Activated T-cell treated with anti-CD3 and anti-CD28 coated beads for 48 hours (primary cell): ENCODE data around the gene MSRB1.
A peak's percentile ranks its signal among the peaks of the same experiment; 100 is the strongest.
"Not testable (repeated sequence)": the region's sequence is repeated elsewhere in the genome, so short reads cannot be mapped to it uniquely, and the experiment has no call there.

Experiments
- DNase-seq: peaks from one replicate; pipeline ENCODE4 v3.0.0-alpha.2; 2020; ENCODE audit warnings: low read depth

MSRB1 gene

DNA sequence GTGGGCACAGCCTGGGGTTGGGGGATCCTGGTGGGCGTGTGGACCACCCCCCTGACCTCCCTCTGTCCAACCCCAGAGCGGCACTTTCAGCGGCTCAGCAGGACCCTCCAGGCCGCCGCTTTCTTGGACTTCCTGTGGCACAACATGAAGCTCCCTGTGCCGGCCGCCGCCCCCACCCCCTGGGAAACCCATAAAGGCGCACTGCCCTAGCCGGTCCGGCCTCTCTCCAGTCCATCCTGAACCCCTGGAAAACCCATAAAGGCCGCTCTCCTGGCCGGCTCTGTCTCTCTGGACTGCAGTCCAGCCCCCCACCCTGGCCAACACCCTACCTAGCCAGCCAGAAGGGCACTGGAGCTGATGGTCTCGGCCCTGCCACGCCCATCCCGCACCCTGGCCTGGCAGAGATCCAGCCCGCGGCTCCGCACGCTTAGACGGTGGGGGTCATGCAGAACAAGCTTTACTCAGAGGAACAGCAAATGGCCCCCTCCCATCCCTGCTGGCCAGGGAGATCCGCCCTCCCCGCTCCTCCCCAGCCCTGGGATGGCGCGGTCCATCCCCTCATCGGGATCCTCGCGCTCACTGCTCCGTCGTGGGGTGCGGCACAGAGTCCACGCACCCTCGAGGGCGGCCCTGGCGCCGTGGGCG, 35.6 kb upstream of the MSRB1 start:
- DNase-seq, result no peak

DNA sequence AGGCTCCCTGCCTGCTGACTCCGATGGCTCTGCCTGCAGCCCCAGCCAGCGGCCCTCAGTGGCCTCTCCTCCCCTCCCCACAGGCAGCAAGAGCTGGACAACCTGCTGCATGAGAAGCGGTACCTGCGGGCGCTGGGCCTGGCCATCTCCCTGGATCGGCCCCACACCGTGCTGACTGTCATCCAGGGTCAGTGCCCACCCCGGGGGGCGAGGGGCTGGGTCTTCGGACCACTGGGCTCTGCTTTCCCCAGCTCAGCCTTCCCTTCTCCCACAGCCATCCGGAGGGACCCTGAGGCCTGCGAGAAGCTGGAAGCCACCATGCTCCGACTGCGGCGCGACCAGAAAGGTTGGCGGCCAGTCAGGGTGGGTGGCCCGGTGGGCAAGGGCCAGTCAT, 34.9 kb upstream of the MSRB1 start:
- no peak for DNase-seq

DNA sequence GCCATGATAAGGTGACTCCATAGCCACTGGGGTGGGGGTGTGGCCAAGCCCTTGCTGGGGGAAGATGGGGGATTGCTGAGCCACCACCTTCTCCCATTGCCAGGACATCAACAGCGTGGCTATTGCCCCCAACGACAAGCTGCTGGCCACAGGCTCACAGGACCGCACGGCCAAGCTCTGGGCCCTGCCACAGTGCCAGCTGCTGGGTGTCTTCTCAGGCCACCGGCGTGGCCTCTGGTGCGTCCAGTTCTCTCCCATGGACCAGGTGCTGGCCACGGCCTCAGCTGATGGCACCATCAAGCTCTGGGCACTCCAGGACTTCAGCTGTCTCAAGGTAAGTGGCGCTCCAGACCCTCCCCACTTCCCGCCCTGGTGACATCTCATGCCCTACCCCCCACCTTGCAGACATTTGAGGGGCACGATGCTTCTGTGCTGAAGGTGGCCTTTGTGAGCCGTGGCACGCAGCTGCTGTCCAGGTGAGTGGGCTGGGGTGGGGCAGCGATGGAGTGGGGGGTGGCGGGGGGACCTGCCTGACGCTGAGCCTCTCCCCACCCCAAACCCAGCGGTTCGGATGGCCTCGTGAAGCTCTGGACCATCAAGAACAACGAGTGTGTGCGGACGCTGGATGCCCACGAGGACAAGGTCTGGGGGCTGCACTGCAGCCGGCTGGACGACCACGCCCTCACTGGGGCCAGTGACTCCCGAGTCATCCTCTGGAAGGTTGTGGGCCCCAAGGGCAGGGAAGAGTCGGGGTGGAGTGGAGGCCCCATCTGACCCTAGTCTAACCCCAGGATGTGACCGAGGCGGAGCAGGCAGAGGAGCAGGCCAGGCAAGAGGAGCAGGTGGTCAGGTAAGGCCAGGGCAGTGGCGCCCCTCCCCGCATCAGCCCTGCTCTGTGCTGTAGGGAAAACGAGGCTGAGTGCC, 34.2 kb upstream of the MSRB1 start:
- no peak for DNase-seq

DNA sequence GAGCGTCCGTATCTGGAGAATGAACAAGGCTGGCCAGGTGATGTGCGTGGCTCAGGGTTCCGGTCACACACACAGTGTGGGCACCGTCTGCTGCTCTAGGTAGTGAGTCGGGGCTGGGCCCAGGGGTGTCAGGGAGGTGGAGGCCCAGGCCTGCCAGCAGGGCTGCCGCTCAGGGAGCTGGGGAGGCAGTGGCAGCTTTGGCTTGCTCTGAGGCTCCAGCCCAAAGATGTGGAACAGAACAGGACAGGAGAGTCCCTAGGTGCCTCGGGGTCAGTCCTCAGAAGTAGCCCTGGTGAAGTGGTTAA, 33.2 kb upstream of the MSRB1 start:
- no peak for DNase-seq

DNA sequence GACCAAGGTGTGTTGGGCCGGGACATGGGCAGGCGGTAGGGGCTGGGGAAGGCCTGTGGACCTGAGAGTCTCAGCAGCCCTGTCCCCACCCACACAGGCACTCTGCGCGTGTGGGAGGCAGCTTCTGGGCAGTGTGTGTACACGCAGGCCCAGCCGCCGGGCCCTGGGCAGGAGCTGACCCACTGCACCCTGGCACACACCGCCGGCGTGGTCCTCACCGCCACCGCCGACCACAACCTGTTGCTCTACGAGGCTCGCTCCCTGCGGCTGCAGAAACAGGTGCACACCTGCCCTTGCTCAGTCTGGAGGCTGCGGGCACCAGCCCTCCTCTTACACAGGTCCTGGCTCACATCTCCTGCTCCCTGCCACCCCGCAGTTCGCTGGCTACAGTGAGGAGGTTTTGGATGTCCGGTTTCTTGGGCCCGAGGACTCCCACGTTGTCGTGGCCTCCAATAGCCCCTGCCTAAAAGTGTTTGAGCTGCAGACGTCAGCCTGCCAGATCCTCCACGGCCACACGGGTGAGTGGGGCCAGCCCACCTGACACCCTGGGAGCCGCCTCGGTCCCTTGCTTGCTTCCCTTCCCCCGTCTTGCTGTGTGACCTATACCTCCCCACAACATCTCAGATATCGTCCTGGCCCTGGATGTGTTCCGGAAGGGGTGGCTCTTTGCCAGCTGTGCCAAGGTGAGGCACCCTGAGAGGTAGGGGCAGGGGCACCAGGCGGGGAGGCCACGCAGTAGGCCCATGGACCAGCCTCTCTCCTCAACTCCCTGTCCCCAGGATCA, 32.6 kb upstream of the MSRB1 start:
- DNase-seq, result no peak

DNA sequence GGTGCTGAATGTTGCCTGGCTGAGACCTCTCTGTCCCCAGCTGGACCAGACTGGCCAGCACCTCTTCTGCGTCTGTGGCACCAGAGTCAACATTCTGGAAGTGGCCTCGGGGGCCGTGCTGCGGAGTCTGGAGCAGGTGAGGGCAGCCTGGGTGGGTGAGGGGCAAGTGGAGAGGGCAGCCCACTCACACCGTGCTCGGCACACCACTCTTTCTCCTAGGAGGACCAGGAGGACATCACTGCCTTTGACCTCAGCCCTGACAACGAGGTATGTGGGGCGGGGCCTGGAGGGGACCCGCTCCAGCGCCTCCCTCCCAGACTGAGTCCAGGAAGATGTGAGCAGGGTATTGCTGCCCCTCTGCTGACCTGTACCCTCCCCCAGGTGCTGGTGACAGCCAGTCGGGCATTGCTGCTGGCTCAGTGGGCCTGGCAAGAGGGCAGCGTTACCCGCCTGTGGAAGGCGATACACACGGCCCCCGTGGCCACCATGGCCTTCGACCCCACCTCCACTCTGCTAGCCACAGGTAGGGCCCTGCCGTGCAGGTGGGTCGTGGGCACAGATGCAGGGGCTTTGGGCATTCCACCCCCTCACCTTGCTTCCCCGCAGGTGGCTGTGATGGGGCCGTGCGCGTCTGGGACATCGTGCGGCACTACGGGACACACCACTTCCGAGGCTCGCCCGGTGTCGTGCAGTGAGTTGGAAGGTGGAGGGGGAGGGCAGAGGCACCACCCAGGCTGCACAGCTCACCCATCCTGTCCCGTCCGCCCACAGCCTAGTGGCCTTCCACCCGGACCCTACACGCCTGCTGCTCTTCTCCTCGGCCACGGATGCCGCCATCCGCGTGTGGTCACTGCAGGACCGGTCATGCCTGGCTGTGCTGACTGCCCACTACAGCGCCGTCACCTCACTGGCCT, 31.4 kb upstream of the MSRB1 start:
- no peak for DNase-seq

DNA sequence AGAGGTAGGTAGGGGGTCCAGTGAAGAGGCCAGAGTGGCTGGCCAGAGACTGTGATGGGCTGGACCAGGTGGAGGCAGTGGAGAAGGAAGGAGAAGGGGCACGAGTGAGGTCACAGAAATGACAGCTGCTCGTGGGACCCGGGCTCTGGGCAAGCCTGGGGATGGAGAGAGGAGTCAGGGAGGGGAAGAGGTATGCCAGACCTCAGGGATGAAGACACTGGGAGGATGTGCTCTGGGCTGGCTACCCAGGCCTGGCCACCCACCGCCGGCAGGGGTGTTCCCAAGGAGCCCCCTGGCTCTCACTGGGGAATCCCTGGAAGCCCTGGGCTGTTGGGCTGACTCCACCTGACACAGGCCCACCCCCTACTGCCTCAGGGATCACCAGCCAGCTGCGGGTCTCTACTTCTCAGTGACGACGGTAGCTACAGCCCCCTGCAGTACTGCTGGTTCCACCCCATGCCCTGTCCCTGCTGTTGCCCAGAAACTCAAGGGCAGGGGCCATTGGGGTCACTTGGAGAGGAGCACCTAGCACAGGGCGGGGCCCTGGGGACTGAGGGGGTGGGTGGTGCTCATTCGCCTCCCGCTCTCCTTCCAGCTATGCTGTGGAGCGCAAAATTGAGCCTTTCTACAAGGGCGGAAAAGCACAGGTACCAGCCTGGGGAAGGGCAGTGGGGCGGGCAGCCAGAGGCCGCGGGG, 30.6 kb upstream of the MSRB1 start:
- DNase-seq, result no peak

DNA sequence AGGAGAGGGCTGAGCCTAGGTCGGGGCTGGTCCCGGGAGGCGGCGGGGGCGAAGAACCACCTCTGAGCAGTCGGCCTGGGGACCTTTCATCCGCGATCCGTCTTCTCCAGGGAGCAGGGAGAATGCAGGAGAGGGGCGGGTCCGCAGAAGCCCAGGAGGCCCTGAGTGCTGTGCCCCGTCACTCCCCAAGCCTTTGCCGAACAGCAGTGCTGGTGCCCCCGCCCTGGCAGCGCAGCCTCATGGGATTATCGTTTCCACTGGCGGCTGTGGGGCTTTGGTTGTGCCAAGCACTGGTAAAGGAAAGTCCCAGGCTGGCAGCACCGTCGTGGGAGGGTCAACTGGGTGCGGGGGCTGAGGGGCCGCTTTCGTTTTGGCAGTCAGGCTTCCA, 29.5 kb upstream of the MSRB1 start:
- DNase-seq, result no peak

DNA sequence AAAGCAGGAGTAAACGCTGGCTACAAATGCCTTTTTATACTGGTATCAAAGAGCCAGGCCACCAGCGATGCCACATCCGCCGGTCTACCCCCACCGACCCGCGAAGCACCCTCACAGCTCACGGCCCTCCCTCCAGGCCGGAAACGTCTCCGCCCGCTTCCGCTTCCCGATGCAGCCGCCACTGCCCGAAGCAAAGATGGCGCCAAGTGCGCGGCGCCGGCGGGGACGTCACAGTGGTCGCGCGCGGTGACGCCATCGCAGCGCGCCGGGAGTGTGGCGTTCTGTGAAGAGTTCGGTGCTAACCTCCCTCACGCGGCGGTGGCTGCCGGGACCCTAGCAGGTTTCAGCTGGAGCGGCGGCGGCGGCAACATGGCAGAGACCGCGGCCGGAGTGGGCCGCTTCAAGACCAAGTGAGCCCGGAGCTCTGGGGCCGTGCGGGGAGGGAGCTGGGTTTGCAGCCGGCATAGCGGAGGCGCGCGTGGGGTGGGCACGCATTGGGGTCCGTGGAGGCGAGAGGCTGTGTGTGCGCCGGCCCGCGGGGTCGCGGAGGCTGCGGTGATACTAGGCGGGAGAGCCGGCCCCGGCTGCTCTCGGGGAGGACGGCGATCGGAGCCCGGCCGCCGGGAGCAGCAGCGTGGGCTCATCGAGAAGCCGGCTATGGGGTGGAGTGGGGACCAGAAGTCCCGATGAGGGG, 28.9 kb upstream of the MSRB1 start, which contains the start of gene TBL3:
TBL3 (plus strand) TSS at position 258 of the 694 bp plus-strand sequence; CDS start at position 370, 112 bp downstream.
- peak; percentile 97 for DNase-seq

DNA sequence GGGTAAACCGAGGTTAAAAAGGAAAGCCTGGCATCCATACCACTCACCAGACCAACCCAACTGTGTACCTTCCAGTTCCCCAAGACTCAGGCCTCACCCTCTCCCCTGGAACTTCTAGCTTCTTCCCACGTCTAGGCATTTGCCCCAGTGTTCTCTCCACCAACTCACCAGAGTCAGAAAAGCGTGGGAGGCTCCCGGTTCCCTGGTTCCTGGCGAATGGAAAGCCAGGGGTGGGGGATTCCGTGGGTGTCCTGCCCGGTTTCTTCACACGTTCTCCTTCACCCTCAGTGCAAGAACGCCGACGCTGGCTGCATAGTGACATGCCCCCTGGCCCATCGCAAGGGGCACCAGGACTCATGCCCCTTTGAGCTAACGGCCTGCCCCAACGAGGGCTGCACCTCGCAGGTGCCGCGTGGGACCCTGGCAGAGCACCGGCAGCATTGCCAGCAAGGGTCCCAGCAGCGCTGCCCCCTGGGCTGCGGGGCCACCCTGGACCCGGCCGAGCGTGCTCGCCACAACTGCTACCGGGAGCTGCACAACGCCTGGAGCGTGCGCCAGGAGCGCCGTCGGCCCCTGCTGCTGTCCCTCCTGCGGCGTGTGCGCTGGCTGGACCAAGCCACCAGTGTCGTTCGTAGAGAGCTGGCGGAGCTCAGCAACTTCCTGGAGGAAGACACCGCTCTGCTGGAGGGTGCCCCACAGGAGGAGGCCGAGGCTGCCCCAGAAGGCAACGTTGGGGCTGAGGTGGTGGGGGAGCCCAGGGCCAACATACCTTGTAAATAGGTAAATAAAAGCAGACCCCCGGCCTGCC, 25.4 kb upstream of the MSRB1 start:
- no peak for DNase-seq

DNA sequence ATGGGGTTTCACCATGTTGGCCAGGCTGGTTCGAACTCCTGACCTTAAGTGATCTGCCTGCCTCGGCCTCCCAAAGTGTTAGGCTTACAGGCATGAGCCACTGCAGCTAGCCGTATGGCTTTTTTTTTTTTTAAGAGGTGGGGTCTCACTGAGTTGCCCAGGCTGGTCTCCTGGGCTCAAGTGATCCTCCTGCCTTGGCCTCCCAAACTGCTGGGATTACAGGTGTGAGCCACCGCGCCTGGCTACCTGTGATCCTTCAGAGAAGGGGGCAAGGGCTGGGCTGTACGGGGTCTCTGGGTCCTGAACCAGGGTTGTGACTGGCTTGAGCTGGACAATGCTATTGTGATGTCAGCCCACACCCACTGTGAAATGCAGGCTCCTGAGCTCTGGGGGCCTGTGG, 23.5 kb upstream of the MSRB1 start, which contains the start of gene RNF151:
RNF151 (plus strand) TSS at position 397 of the 400 bp plus-strand sequence. CDS start 26 bp downstream, outside the sequence.
- no peak for DNase-seq

DNA sequence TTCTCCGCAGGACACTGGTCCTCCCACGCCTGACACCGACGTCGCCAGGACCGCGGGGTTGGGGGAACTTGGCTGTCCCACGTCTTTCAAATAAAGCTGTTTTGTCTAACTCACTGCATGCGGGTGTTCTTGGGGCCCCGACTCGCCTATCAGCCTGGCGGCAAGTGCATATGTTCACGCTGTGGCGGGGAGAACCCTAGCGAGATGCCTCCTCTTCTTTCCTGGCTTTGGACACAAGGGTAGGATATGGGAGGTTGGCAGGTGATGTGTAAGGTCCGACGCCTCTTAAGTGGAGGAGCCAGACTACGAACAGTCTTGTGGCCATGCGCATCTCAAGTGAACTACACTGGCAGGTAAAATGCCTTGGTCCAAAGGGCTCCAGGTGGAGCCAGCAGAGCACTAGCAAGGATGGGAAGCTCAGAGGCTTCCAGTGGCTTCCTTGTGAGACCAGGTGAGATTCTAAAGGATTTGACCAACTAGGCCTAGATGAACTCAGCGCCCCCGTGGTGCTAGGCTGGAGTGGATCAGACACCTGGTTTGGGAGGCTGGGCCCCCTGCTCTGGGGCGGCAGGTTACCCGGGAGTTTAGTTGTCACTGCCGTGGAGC, 22.5 kb upstream of the MSRB1 start:
- no peak for DNase-seq

DNA sequence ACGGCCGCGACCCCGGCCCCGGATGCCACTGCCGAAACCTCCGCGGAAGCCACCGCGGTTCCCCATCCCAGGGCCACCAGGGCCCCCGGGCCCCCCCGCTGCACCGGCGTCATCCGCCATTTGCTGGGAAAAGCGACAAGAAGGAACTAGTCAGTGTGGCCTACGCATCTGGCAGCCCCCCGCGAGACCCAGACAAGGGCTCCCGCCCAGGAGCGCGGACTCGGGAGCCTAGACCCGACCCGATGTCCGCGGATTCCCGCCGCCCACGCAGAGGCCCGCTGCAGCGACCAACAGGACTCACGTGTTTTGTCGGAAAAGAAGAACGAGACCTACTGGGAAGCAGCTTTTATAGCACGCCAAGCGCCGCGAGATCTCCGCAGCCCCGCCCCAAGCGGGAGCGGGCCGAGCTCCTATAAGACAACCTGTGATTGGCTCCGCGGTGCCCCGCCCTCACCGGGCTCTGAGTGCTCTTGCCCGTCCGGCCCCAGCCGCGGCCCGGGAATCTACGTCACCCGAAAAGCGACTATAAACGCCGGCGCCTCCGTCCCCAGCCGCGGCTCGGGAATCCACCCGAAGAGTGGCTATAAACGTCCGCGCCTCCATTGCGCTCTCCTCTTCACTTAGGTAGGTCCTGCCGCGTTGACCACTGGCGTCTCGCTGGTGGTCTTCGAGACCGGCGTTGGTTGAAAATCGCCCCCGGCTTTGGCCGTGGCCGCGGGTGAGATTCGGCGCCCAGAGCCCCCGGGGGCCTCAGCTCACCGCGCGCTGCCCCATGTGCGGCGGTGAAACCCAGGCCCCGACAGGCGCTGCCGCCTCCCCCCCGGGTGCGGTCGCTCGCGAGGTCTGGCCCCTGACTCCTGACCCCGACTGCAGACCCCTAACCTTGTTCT, 21.8 kb upstream of the MSRB1 start, which contains the start of gene RPS2:
RPS2 (minus strand) TSS at position 321 of the 890 bp plus-strand sequence; CDS start at position 120, 201 bp downstream.
- peak; percentile 96 for DNase-seq

DNA sequence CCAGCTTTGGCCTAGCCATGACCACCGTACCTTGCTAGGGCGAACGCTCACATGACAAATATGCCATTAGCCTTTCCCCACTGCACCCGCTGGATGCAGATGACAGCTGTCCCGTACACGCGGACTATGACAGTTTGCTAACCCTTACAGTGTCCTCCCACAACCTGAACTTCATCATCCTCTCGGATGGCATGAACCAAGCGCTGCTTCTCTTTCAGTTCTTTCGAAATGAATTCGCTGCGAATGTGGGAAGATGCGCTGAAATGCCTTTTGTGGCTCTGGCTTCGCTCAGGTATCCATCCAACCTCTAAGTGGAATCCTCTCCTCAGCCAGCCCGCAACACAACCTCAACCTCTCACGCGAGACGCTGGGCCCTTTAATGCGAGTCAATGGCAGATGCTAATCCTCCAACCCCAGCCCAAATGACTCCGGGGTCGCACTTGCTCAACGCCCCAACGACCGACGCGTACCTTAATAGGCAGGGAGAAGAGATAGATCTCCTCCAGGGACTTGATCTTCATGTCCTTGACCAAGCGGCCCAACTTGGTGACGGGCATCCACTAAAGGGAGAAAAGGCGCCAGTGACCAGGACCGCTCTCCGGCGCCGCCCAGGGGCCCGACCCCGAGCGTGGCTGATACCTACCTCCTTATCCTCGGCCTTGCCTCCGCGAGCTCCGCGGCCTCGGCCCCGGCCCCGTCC, 21.0 kb upstream of the MSRB1 start:
- no peak for DNase-seq

DNA sequence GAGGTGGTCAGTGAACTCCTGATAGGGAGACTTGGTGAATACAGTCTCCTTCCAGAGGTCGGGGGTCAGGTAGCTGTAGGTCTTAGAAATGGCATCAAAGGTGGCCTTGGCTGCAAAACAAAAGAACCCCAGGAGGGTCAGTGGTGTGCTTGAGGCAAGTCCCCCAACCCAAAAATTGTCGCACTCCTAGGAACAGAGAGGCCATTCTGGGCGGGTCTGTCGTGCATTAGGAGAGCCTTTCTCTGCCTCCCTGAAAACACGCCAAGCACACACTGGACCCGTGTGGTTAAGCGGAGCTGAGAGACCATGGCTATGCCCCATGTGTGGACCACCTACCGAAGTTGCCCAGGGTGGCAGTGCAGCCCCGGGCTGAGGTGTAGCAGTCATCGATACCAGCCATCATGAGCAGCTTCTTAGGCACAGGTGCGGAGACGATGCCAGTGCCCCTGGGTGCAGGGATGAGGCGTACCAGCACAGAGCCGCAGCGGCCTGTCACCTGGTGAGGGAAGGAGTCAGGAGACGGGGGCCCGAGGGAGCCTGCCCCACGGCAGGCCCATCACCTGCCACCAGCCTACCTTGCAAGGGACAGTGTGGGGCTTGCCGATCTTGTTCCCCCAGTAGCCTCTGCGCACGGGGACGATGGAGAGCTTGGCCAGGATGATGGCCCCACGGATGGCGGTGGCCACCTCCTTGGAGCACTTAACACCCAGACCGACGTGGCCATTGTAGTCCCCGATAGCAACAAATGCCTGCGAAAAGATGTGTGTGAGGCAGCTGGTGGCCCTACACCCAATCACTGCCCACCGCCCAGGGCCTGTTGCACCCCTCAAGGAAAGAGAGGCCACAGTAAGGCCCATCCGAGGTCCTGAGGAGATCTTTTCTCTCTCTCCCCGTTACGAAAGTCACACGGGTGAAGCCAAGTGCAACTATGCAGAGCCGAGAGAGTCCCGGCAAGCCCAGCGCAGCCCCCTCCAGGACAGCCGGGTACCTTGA, 19.5 kb upstream of the MSRB1 start:
- not testable (repeated sequence) for DNase-seq

DNA sequence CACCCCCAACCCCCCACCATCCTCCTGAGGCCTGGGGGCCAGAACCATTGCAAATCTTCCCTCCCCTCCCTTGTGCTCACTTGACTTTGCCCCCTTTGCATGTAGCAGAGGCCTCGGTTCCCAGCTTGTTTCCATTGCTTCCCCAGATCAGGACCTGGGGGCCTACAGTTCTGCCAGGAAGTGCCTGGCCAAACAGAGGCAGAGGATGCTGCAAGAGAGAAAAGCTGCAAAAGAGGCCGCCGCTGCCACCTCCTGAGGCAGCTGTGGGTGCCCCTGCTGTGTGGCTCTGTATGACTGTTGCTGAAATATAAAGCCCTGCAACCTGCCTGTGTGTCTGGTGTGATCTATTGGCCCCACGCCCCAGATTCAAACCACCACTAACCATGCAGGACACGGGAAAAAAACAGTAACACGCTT, 18.7 kb upstream of the MSRB1 start:
- no peak for DNase-seq
